Prostate gland (tissue), 2 donors: Measurements from ENCODE around the gene TP53BP2. TPM values are rescaled to one million over a fixed set of nuclear protein-coding genes. Genes with fewer than 3 reads are reported as not detected.

Experiments
- DNase-seq: peaks from one replicate; pipeline ENCODE4 v3.0.0-alpha.2; 2019; ENCODE audit warnings: low spot score
- H3K27ac ChIP-seq, 2 donors: fragments of 200-600 bp; sonication (generic); 2 replicates each; pipeline ENCODE4 v1.5.1; 2017 to 2019
- H3K27me3 ChIP-seq: fragments of 200-600 bp; sonication (generic); replicated peaks from 2 replicates; pipeline ENCODE4 v1.5.1; 2019; ENCODE audit not compliant: insufficient read depth
- H3K36me3 ChIP-seq, 2 donors: fragments of 200-600 bp; sonication (generic); 1 replicate in 1 of 2; 2 replicates in 1 of 2; pipeline versions ENCODE4 v1.5.1 to v1.8.1; 2017 to 2019
- H3K4me1 ChIP-seq: fragments of 200-600 bp; sonication (generic); replicated peaks from 2 replicates; pipeline ENCODE4 v1.5.1; 2019
- H3K4me3 ChIP-seq, 2 donors: fragments of 200-600 bp; sonication (generic); 2 replicates each; pipeline ENCODE4 v1.5.1; 2017 to 2019
- H3K9me3 ChIP-seq: fragments of 200-600 bp; sonication (generic); 2 replicates; pipeline ENCODE4 v1.5.1; 2017
- CTCF ChIP-seq, 4 experiments: fragments of 200-600 bp in 2 of 4; fragments of 450-650 bp in 2 of 4; sonication (generic) in 2 of 4; IDR thresholded peaks; 1 replicate in 3 of 4; 2 replicates in 1 of 4; pipeline ENCODE4 v1.5.1; 2016 to 2019; ENCODE audit warnings: antibody characterized with exemption in 4 of 4, mild to moderate bottlenecking in 2 of 4, moderate library complexity in 2 of 4
- POLR2A ChIP-seq: fragments of 450-650 bp; IDR thresholded peaks from one replicate; pipeline ENCODE4 v1.6.1; 2016; ENCODE audit warnings: antibody characterized with exemption, mild to moderate bottlenecking
- POLR2AphosphoS5 ChIP-seq: sonication (generic); formaldehyde crosslinking; IDR thresholded peaks from one replicate; pipeline ENCODE4 v1.6.1; 2017; ENCODE audit warnings: antibody characterized with exemption
- WGBS: methylation state at CpG from one replicate; pipeline ENCODE4 v1.1.5; 2018; 5-methylcytosine and 5-hydroxymethylcytosine counted together
- intact Hi-C: fragments of 100-400 bp; cut with DNase I; formaldehyde crosslinking; loops from one replicate; pipeline ENCODE4 v1.14.2; 2022
- total RNA-seq, 2 donors: library from RNA; depleted of rRNA; stranded (reverse); fragments of >200 nt; gene quantifications; one replicate each; pipeline ENCODE4 v1.1.0, GENCODE V29; 2016

Gene TP53BP2
- total RNA-seq, 2 donors from 2014 or later, result 28.0 to 103 TPM

- no peak for DNase-seq
- 98% methylated on average over 3 of the region's 3 CpGs for WGBS
- Histone ChIP-seq H3K27ac (no peak overlapping the region), H3K36me3 (no peaks in the 10 kb centered on the region), H3K27me3 (no peaks in the 10 kb centered on the region), H3K9me3 (no peaks in the 10 kb centered on the region), H3K4me1 (no peaks in the 10 kb centered on the region), H3K4me3 (no peak overlapping the region)
- intact Hi-C loops, result no loop called here
- TF ChIP-seq CTCF (IDR thresholded peaks at IDR 0.05), result no peak
- no peak for TF ChIP-seq POLR2AphosphoS5
- no peak for TF ChIP-seq POLR2A
Measured at GRCh38 chr1:223885614-223886013, 39.9 kb upstream of the TP53BP2 start.

GRCh38 chr1:223878598-223879325 is 33.0 kb upstream of the TP53BP2 start:
- TF ChIP-seq POLR2A, result no peak
- no peak for TF ChIP-seq POLR2AphosphoS5
- no peak for TF ChIP-seq CTCF (IDR thresholded peaks at IDR 0.05)
- intact Hi-C loops, result no loop called here
- 93% methylated on average over 1 of the region's 1 CpG for WGBS

GRCh38 chr1:223877804-223878203 is 32.1 kb upstream of the TP53BP2 start:
- intact Hi-C loops, result no loop called here

More at GRCh38 chr1:223878598-223879325, 33.0 kb upstream of the TP53BP2 start:
- H3K36me3 ChIP-seq, result no peaks in the 10 kb centered on the region
- H3K27me3 ChIP-seq, result no peaks in the 10 kb centered on the region
- no peaks in the 10 kb centered on the region for H3K4me1 ChIP-seq
- DNase-seq, result no peak
- H3K27ac ChIP-seq, result no peak overlapping the region
- H3K4me3 ChIP-seq, result no peak overlapping the region
- no peaks in the 10 kb centered on the region for H3K9me3 ChIP-seq

GRCh38 chr1:223876590-223876989 is 30.8 kb upstream of the TP53BP2 start:
- Histone ChIP-seq H3K4me1 (no peaks in the 10 kb centered on the region), H3K9me3 (no peaks in the 10 kb centered on the region), H3K27ac (no peak overlapping the region), H3K27me3 (no peaks in the 10 kb centered on the region), H3K36me3 (no peaks in the 10 kb centered on the region), H3K4me3 (no peak overlapping the region)
- no peak for TF ChIP-seq POLR2AphosphoS5
- no peak for TF ChIP-seq POLR2A
- TF ChIP-seq CTCF (IDR thresholded peaks at IDR 0.05), result no peak
- intact Hi-C loops, result no loop called here
- WGBS, result 89% methylated on average over 6 of the region's 6 CpGs
- DNase-seq, result no peak

More at GRCh38 chr1:223877804-223878203, 32.1 kb upstream of the TP53BP2 start:
- H3K27me3 ChIP-seq, result no peaks in the 10 kb centered on the region
- WGBS, result 68% methylated on average over 3 of the region's 3 CpGs
- no peaks in the 10 kb centered on the region for H3K36me3 ChIP-seq
- H3K27ac ChIP-seq, result no peak overlapping the region
- DNase-seq, result no peak
- H3K4me1 ChIP-seq, result no peaks in the 10 kb centered on the region
- no peak for TF ChIP-seq CTCF (IDR thresholded peaks at IDR 0.05)
- TF ChIP-seq POLR2A, result no peak
- TF ChIP-seq POLR2AphosphoS5, result no peak
- no peaks in the 10 kb centered on the region for H3K9me3 ChIP-seq
- no peak overlapping the region for H3K4me3 ChIP-seq

- Histone ChIP-seq H3K4me3 (no peak overlapping the region), H3K27ac (no peak overlapping the region), H3K4me1 (no peaks in the 10 kb centered on the region), H3K36me3 (no peaks in the 10 kb centered on the region), H3K27me3 (no peaks in the 10 kb centered on the region), H3K9me3 (no peaks in the 10 kb centered on the region)
- intact Hi-C loops, result no loop called here
- TF ChIP-seq POLR2A (no peak), CTCF (IDR thresholded peaks at IDR 0.05) (no peak), POLR2AphosphoS5 (no peak)
- 78% methylated on average over 5 of the region's 5 CpGs for WGBS
- DNase-seq, result no peak
Measured at GRCh38 chr1:223873044-223873443, 27.3 kb upstream of the TP53BP2 start.
